Measurements from ENCODE around the gene REEP2.

DNA sequence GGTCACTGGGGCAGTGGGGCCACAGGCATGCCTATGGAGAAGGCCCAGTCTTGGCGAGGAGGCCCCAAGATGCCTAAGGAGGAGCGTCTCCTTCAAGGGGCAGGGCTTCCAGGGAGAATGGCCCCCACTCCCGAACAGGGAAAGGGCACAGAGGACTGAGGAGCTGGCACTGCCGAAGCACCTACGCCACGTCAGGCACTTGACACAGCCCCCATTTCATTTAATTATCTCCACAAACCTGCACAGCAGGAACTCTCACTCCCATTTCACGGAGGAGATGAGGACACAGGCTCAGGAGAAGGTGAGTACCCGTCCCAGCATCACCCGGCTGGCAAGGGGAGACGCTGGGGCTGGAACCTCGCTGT is 52.4 kb downstream of the REEP2 start:
- TF ChIP-seq, protein P1, sequence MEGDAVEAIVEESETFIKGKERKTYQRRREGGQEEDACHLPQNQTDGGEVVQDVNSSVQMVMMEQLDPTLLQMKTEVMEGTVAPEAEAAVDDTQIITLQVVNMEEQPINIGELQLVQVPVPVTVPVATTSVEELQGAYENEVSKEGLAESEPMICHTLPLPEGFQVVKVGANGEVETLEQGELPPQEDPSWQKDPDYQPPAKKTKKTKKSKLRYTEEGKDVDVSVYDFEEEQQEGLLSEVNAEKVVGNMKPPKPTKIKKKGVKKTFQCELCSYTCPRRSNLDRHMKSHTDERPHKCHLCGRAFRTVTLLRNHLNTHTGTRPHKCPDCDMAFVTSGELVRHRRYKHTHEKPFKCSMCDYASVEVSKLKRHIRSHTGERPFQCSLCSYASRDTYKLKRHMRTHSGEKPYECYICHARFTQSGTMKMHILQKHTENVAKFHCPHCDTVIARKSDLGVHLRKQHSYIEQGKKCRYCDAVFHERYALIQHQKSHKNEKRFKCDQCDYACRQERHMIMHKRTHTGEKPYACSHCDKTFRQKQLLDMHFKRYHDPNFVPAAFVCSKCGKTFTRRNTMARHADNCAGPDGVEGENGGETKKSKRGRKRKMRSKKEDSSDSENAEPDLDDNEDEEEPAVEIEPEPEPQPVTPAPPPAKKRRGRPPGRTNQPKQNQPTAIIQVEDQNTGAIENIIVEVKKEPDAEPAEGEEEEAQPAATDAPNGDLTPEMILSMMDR (IDR thresholded peaks at IDR 0.05): no peak
- TF ChIP-seq POLR2A (IDR thresholded peaks at IDR 0.05): no peak
- no peak for TF ChIP-seq POLR2AphosphoS5 (IDR thresholded peaks at IDR 0.05)
